Large intestine (tissue), 3 donors: ENCODE data around the gene MUCL1. TPM values are rescaled to one million over a fixed set of nuclear protein-coding genes. Genes with fewer than 3 reads are reported as not detected.
"Not testable (repeated sequence)": the region's sequence is repeated elsewhere in the genome, so short reads cannot be mapped to it uniquely, and the experiment has no call there.

ENCODE experiments used
- DNase-seq, 2 donors: peaks; one replicate each; pipeline versions ENCODE4 v3.0.0 to v3.0.0-alpha.2; 2013
- H3K27ac ChIP-seq: one replicate; pipeline ENCODE4 v1.5.1; 2013; ENCODE audit warnings: low read length
- H3K27me3 ChIP-seq: 2 replicates; pipeline ENCODE4 v1.6.1; 2013; ENCODE audit warnings: low read length; ENCODE audit not compliant: control insufficient read depth, insufficient read depth
- H3K36me3 ChIP-seq: 2 replicates; pipeline ENCODE4 v1.6.1; 2013; ENCODE audit warnings: low read length; ENCODE audit not compliant: control insufficient read depth, insufficient read depth
- H3K4me1 ChIP-seq: one replicate; pipeline ENCODE4 v1.6.1; 2013; ENCODE audit warnings: low read length; ENCODE audit not compliant: control insufficient read depth, insufficient read depth
- H3K4me3 ChIP-seq: one replicate; pipeline ENCODE4 v1.5.1; 2013; ENCODE audit warnings: low read length
- H3K9me3 ChIP-seq: one replicate; pipeline ENCODE4 v1.6.1; 2013; ENCODE audit warnings: mild to moderate bottlenecking, low read depth, low read length, moderate library complexity; ENCODE audit not compliant: control insufficient read depth
- WGBS: methylation state at CpG from one replicate; pipeline ENCODE4 v1.1.5; 2013; ENCODE audit warnings: low lambda C conversion rate; ENCODE audit not compliant: insufficient coverage; 5-methylcytosine and 5-hydroxymethylcytosine counted together
- polyA plus RNA-seq: library from polyadenylated mRNA; unstranded; fragments of 120-200 nt; gene quantifications from one replicate; pipeline ENCODE4 v1.2.1, GENCODE V29; 2013

MUCL1 gene
- polyA plus RNA-seq, 1 donor, result not detected

DNA sequence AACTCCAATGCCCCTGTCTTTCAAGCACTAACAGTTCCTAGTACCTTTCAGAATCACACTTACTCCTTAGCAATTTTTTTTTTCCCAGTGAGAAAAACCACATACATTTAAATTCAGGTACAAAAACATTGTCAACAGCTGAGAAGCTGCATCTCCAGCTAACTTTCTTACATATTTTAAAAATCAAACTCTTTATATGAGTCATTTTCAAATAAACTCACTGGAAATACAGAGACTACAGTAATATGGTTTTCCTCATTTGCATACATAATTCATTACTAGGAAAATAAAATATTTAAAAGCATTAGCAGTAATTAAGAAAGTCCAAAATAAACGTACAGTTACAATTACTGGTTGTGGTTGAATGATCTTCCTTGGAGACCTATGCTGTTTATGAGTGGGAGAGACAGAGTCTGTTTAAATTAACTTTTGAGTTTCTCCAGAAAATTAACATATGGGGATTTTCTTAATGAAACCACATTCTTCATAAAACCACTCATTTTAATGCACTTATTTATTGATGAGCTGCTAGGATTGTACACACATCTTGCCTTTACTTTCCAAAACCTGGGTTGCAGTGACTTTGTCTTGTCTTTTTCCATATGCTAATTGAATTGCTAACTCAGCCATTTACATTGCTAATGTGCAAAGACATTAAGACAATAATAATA, 9.8 kb downstream of the MUCL1 start:
- Histone ChIP-seq H3K27me3 (peaks cover 2% of the 10 kb centered on the region), H3K27ac (no peak overlapping the region), H3K4me1 (no peaks in the 10 kb centered on the region), H3K36me3 (no peaks in the 10 kb centered on the region), H3K9me3 (no peaks in the 10 kb centered on the region), H3K4me3 (no peak overlapping the region)
- DNase-seq, result no peak
- no CpG with 5 or more reads among the region's 1 CpG for WGBS

DNA sequence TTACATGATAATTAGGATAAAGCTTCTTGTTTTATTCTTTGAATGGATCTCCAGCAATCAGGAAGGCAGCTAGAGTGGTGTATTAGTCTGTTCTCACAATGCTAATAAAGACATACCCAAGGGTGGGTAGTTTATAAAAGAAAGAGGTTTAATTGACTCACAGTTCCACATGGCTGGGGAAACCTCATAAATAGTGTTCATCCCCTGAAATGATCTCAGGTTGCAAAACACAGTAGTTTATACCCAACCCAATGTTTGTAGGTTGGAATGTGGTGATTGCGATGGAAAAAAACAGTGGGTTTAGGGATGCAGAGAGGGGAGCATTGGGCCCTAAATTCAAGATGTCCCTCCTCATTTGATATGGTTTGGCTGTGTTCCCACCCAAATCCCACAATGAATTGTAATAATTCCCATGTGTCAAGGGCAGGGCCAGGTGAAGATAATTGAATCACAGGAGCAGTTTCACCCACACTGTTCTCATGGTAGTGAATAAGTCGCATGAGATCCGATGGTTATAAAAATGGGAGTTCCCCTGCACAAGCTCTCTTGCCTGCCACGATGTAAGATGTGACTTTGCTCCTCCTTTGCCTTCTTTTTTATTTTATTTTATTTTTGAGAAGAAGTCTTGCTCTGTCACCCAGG, 11.5 kb downstream of the MUCL1 start:
- WGBS, result 50% methylated on average over 1 of the region's 4 CpGs

DNA sequence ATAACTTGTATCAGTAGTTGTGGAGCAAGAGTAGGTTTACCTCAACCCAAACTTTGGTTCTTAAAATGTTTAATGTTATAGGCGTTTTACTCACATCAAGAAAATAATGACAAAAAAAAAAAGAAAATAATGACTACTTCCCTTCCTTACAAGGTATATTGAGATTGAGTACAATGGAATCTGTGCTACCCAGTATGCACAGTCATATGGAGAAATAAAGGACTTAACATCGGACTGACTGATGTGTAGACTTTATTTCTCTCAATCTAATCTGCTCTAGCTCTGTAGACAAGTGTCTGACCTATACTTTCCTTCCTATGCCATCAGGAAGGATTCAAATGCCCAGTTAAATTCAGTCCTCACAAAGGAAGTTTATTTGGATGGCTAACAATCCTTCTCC, 14.4 kb downstream of the MUCL1 start:
- 78% methylated on average over 1 of the region's 2 CpGs for WGBS

More for the DNA sequence above, 11.5 kb downstream of the MUCL1 start:
- Histone ChIP-seq H3K4me3 (no peak overlapping the region), H3K9me3 (no peaks in the 10 kb centered on the region), H3K27ac (no peak overlapping the region), H3K4me1 (no peaks in the 10 kb centered on the region), H3K27me3 (peaks cover 5% of the 10 kb centered on the region), H3K36me3 (no peaks in the 10 kb centered on the region)
- no peak for DNase-seq

DNA sequence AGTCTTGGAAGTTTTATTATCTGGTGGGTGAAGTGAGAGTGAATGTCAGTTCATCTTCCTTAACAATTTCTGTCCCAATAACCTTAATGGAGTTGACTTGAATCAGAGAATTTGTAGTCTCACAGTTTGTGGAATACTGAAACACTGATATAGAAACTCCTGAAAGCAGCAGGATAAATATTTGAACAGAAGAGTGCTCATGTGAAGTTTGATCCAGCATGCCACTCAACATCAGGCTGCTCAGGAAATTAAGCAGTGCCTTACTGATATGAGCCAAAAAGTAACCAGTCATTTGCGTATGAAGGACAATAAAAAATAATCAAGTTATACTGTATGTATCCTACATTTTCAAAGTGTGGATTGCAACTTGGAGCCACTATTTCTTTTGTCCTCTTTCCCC, 15.7 kb downstream of the MUCL1 start:
- DNase-seq, result no peak
- peaks cover 7% of the 10 kb centered on the region for H3K27me3 ChIP-seq
- H3K4me3 ChIP-seq, result no peak overlapping the region
- no peaks in the 10 kb centered on the region for H3K9me3 ChIP-seq
- WGBS, result 67% methylated on average over 1 of the region's 1 CpG
- H3K4me1 ChIP-seq, result no peaks in the 10 kb centered on the region
- H3K27ac ChIP-seq, result no peak overlapping the region
- H3K36me3 ChIP-seq, result no peaks in the 10 kb centered on the region

More for the DNA sequence above, 14.4 kb downstream of the MUCL1 start:
- Histone ChIP-seq H3K36me3 (no peaks in the 10 kb centered on the region), H3K4me1 (no peaks in the 10 kb centered on the region), H3K27me3 (peaks cover 7% of the 10 kb centered on the region), H3K4me3 (no peak overlapping the region), H3K9me3 (no peaks in the 10 kb centered on the region), H3K27ac (no peak overlapping the region)
- no peak for DNase-seq

DNA sequence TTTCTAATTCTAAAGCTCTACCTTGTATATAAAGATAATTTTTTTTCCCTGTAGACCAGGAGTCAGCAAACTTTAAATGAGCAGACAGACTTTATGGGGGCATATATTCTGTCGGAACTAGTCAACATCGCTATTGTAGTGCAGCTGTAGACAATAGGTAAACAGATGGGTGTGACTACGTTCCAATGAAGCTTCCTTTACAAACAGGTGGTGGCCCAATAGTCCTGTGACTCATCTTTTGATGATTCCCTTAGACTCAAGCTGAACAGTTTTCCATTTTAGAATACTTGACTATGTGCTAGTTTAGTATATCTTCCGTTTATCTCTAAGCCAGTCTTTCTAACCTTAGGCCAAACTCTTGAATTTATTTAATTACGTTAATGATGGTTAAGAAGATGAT, 16.3 kb downstream of the MUCL1 start:
- no peaks in the 10 kb centered on the region for H3K9me3 ChIP-seq
- H3K27ac ChIP-seq, result no peak overlapping the region
- DNase-seq, result no peak
- no peaks in the 10 kb centered on the region for H3K4me1 ChIP-seq
- WGBS, result 83% methylated on average over 1 of the region's 5 CpGs
- no peaks in the 10 kb centered on the region for H3K36me3 ChIP-seq
- peaks cover 7% of the 10 kb centered on the region for H3K27me3 ChIP-seq
- no peak overlapping the region for H3K4me3 ChIP-seq

DNA sequence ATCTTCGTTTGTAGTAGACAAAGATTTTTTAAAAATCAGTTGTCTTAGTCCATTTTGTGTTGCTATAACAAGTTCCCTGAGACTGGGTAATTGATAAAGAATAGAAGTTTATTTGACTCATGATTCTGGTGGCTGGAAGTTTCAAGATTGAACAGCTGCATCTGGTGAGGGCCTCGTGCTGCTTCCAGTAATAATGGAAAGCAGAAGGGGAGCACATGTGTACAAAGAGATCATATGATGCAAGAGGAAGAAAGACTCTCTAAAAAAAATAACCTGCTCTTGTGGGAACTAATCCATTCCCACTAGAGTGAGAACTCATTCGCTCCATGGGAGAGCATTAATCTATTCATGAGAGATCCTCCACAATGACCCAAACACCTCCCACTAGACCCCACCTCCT, 24.8 kb downstream of the MUCL1 start:
- Histone ChIP-seq H3K27ac (no peak overlapping the region), H3K36me3 (no peaks in the 10 kb centered on the region), H3K4me1 (no peaks in the 10 kb centered on the region), H3K4me3 (no peak overlapping the region), H3K9me3 (no peaks in the 10 kb centered on the region), H3K27me3 (no peaks in the 10 kb centered on the region)
- no peak for DNase-seq
- 67% methylated on average over 2 of the region's 3 CpGs for WGBS

DNA sequence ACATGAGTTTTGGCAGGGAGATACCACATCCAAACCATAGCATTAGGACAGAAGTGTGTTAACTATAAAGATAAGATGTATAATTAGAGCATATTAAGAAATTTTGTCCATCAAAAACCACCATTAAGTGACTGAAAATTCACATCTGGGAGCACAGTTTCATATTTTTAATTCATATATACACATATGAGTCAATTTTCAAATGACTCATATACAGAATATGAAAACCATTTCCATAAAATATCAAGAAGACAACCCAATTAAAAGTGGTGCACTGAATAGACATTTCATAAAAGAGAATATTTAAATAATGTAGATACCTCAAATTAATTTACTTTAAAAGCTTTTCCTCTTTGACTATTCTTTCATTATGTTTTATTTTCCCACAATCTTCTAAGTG, 25.3 kb downstream of the MUCL1 start:
- Histone ChIP-seq H3K4me3 (no peak overlapping the region), H3K36me3 (no peaks in the 10 kb centered on the region), H3K4me1 (no peaks in the 10 kb centered on the region), H3K27me3 (no peaks in the 10 kb centered on the region), H3K27ac (no peak overlapping the region), H3K9me3 (no peaks in the 10 kb centered on the region)
- no peak for DNase-seq

DNA sequence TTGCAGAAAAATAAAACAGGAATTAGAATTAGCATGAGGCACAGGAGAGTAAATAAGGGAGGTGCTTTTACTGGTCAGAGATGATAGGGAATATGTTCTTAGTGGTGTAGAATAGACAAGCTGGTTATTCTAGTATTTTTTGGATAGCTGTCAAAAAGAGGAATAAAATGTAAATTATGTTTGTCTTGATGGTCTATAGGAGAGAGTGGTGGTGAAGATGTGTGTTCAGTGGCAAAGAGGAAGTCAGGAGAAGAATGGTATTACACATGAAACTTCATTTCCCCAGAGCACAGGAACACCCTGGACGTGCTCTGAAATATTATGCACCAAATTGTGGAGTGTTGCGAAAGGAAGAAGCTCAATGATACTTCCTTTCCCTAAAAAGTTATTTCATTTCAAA, 27.8 kb downstream of the MUCL1 start:
- Histone ChIP-seq H3K36me3 (no peaks in the 10 kb centered on the region), H3K9me3 (no peaks in the 10 kb centered on the region), H3K4me3 (no peak overlapping the region), H3K27ac (no peak overlapping the region), H3K4me1 (no peaks in the 10 kb centered on the region), H3K27me3 (no peaks in the 10 kb centered on the region)
- 100% methylated on average over 1 of the region's 2 CpGs for WGBS
- no peak for DNase-seq

DNA sequence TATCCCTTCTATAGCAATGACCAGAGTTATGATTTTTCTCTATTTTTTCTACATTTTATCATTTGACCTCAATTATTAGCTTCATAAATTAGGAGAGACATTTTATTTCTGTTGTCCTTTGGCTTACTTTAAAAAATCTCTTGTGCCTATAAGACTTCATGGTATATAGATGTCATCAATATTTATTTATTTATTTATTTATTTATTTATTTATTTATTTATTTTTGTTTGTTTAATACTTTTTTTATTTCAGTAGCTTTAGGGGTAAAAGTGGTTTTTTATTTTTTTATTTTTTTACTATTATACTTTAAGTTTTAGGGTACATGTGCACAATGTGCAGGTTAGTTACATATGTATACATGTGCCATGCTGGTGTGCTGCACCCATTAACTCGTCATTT, 28.3 kb downstream of the MUCL1 start:
- H3K4me3 ChIP-seq, H3K9me3 ChIP-seq, H3K4me1 ChIP-seq, H3K27me3 ChIP-seq, H3K27ac ChIP-seq, H3K36me3 ChIP-seq, DNase-seq: not testable (repeated sequence)
- no CpG with 5 or more reads among the region's 1 CpG for WGBS

DNA sequence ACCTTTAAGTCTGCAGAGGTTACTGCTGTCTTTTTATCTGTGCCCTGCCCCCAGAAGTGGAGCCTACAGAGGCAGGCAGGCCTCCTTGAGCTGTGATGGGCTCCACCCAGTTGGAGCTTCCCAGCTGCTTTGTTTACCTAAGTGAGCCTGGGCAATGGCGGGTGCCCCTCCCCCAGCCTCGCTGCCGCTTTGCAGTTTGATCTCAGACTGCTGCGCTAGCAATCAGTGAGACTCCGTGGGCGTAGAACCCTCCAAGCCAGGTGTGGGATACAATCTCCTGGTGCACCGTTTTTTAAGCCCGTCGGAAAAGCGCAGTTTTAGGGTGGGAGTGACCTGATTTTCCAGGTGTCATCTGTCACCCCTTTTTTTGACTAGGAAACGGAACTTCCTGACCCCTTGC, 34.1 kb downstream of the MUCL1 start:
- DNase-seq, H3K9me3 ChIP-seq, H3K4me1 ChIP-seq, H3K27ac ChIP-seq, H3K27me3 ChIP-seq, H3K4me3 ChIP-seq, H3K36me3 ChIP-seq: not testable (repeated sequence)
- 60% methylated on average over 1 of the region's 11 CpGs for WGBS

DNA sequence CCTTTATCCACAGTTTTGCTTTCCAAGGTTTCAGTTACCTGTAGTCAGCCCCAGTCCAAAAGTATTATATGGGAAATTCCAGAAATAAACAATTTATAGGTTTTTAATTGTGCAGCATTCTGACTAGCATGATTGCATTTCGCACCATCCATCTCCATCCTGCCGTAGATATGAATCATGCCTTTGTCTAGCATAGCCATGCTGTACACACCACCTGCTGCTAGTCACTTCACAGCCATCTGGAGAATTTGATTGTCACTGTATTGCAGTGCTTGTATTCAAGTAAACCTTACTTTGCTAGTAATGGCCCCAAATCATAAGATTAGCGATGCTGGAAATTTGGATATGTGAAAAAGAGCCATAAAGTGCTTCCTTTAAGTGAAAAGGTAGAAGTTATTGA, 36.0 kb downstream of the MUCL1 start:
- no peak for DNase-seq
- Histone ChIP-seq H3K4me3 (no peak overlapping the region), H3K27me3 (no peaks in the 10 kb centered on the region), H3K36me3 (no peaks in the 10 kb centered on the region), H3K9me3 (no peaks in the 10 kb centered on the region), H3K4me1 (peaks cover 2% of the 10 kb centered on the region), H3K27ac (no peak overlapping the region)
- 100% methylated on average over 2 of the region's 3 CpGs for WGBS
